Fibroblast of lung (primary cell): ENCODE data around the gene PALLD.

Experiments
- CTCF ChIP-seq, 2 donors: IDR thresholded peaks in 1 of 2; conservative IDR thresholded peaks in 1 of 2; 1 replicate in 1 of 2; 2 replicates in 1 of 2; pipeline ENCODE4 v1.5.1; 2011 to 2012; ENCODE audit warnings: low read length in 2 of 2, control low read depth in 1 of 2, inconsistent platforms in 1 of 2, low read depth in 1 of 2, mild to moderate bottlenecking in 1 of 2
- EZH2 ChIP-seq: IDR thresholded peaks from 2 replicates; pipeline ENCODE4 v1.5.1; 2012; ENCODE audit warnings: low read length, control low read depth, mild to moderate bottlenecking; ENCODE audit errors: missing control alignments

GRCh38 chr4:168708108-168708507 is 211.3 kb downstream of the PALLD start:
- no peak for TF ChIP-seq CTCF (conservative IDR thresholded peaks at IDR 0.05 in 1 of 2, IDR thresholded peaks at IDR 0.05 in 1 of 2; ENCODE audit: low read depth in 1 of 2, low read length in 2 of 2)
- no peak for TF ChIP-seq EZH2
